PFSK-1 (cell line): Measurements from ENCODE around the gene MBD2.

Experiments
- FOXP2 ChIP-seq: optimal IDR thresholded peaks from 2 replicates; pipeline ENCODE3; 2011; ENCODE audit warnings: borderline replicate concordance, control low read depth, inconsistent platforms; ENCODE audit not compliant: insufficient read depth; ENCODE audit errors: extremely low read length, extremely low read depth
- POLR2AphosphoS5 ChIP-seq: IDR thresholded peaks from 2 replicates; pipeline ENCODE4 v1.6.1; 2012; ENCODE audit warnings: low read depth, mild to moderate bottlenecking, control low read depth, low read length, moderate library complexity
- SIN3A ChIP-seq: IDR thresholded peaks from 2 replicates; pipeline ENCODE4 v1.6.1; 2012; ENCODE audit warnings: mild to moderate bottlenecking, low read length, moderate library complexity, borderline replicate concordance; ENCODE audit not compliant: insufficient read depth
- TAF1 ChIP-seq: IDR thresholded peaks from 2 replicates; pipeline ENCODE4 v1.6.1; 2012; ENCODE audit warnings: low read length, control low read depth, borderline replicate concordance; ENCODE audit not compliant: insufficient read depth
- TF ChIP-seq, protein P1 (sequence below), 2 experiments: IDR thresholded peaks; 2 replicates each; pipeline versions ENCODE4 v1.6.1 to v1.8.0; 2011 to 2012; ENCODE audit warnings: low read depth in 2 of 2, low read length in 2 of 2, control low read depth in 1 of 2, inconsistent platforms in 1 of 2, mild to moderate bottlenecking in 1 of 2, moderate library complexity in 1 of 2; ENCODE audit not compliant: insufficient read depth in 1 of 2

The MBD2 gene

DNA sequence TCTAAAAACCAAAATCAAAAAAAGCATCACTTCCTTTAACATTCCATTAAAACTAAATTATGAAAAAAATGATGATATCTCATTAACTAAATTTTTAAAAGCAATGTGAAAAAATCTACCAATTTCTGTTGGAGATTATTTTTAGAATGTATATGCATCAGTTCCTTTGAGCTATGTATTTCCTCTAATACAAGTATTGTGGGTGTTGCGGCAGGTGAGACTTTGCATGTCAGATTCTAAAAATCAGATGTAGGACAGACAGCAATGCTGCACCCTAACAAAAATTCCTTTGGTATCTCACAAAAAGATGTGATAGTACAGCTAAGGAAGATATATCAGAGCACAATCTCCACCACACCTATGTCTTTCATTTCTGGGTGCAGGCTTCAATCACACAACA lies 6.8 kb downstream of the MBD2 start:
- TF ChIP-seq FOXP2 (no peak), SIN3A (no peak), TAF1 (no peak), POLR2AphosphoS5 (no peak)
- TF ChIP-seq, protein P1, sequence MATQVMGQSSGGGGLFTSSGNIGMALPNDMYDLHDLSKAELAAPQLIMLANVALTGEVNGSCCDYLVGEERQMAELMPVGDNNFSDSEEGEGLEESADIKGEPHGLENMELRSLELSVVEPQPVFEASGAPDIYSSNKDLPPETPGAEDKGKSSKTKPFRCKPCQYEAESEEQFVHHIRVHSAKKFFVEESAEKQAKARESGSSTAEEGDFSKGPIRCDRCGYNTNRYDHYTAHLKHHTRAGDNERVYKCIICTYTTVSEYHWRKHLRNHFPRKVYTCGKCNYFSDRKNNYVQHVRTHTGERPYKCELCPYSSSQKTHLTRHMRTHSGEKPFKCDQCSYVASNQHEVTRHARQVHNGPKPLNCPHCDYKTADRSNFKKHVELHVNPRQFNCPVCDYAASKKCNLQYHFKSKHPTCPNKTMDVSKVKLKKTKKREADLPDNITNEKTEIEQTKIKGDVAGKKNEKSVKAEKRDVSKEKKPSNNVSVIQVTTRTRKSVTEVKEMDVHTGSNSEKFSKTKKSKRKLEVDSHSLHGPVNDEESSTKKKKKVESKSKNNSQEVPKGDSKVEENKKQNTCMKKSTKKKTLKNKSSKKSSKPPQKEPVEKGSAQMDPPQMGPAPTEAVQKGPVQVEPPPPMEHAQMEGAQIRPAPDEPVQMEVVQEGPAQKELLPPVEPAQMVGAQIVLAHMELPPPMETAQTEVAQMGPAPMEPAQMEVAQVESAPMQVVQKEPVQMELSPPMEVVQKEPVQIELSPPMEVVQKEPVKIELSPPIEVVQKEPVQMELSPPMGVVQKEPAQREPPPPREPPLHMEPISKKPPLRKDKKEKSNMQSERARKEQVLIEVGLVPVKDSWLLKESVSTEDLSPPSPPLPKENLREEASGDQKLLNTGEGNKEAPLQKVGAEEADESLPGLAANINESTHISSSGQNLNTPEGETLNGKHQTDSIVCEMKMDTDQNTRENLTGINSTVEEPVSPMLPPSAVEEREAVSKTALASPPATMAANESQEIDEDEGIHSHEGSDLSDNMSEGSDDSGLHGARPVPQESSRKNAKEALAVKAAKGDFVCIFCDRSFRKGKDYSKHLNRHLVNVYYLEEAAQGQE (IDR thresholded peaks at IDR 0.05; ENCODE audit: insufficient read depth in 1 of 2, low read depth in 2 of 2, low read length in 2 of 2), result no peak

DNA sequence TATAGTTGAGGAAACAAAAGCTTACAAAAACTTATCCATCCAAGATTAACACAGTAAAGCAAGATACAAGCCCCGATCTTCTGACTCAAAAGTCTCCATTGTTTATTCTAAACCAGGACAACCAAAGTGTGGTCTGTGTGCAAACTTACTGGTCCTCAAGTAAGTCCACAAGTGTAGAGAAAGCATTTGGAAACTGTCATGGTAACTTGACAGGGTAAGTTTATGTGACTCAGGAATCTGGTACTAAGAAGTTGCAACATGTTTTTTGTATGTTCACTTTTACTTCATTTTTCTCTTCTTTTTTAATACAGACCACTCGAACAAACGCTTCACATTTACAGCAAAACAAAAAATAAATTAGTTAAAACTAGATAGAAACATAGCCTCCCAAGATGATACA lies 9.4 kb downstream of the MBD2 start:
- TF ChIP-seq SIN3A, result no peak
- TF ChIP-seq FOXP2, result no peak
- TF ChIP-seq, protein P1 (IDR thresholded peaks at IDR 0.05; ENCODE audit: insufficient read depth in 1 of 2, low read depth in 2 of 2, low read length in 2 of 2), result no peak
- TF ChIP-seq POLR2AphosphoS5, result no peak
- no peak for TF ChIP-seq TAF1

DNA sequence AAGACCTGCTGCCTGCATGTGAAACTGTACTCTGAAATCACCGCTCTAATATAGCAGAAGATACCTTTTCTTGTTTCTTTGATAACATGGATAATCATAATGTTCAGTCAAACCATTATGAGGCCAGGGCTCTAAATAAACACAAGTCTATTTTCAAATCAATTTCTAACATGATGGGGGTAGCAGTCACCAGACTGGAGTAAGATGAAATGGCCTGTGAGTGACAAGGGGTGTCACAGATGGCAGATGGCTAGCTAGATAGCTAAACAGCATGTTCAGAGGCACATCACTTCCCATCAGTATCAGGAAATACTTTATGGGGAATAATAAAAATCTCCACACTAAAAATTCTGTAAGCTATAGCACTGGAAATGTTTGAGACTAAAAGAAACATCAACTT lies 14.0 kb downstream of the MBD2 start:
- TF ChIP-seq, protein P1 (IDR thresholded peaks at IDR 0.05; ENCODE audit: insufficient read depth in 1 of 2, low read depth in 2 of 2, low read length in 2 of 2), result no peak
- TF ChIP-seq SIN3A (no peak), FOXP2 (no peak), TAF1 (no peak), POLR2AphosphoS5 (no peak)

DNA sequence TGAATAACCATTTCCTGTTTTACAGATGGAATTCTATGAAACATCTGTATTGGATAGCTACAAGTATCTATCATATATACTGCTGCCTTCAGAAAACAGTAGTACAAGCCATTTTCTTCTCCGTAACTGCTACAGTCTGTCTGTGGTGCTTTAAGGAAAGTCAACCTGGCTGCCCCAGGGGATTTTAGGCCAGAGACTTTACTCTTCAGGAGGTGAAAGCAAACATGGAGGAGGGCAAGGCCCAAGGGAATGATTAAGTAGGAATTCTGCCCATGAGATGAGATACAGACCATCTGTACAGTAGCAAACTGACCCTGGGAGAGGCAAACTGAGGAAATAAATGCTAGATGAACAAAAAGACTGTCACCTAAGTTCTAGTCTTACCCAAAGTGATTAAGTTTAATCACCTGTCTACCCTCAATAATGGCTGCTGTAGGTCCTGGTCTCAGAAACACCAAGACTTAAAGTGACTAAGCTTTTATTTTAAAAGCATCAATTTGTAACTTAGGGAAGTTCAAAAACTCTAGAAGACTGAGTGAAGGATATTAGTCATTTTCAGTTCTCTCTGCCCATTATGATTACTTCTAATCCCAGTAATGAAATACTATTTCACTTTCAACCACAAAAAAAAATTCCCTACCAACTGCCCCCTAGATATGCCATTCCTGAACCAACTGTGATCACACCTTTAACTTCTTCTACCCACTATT lies 14.8 kb downstream of the MBD2 start:
- TF ChIP-seq TAF1, result no peak
- TF ChIP-seq SIN3A, result no peak
- TF ChIP-seq POLR2AphosphoS5, result no peak
- no peak for TF ChIP-seq FOXP2
- TF ChIP-seq, protein P1 (IDR thresholded peaks at IDR 0.05; ENCODE audit: insufficient read depth in 1 of 2, low read depth in 2 of 2, low read length in 2 of 2), result no peak

DNA sequence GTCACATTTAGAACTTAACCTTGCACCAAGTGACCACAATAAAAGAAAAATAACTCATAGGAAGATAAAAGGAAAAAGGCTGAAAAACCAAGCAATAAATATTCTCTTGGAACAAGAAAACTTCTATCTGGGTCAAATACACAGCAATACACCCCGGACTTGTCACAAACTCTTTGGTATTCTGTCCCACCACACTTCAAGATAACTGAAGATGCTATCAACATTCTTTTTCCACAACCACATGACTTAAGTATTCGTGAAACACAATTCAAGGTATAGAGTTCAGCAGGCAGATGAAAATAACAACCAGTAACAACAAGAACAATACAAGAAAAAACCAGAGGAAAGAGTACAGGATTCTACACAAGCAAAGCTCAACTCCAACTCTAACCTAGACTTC lies 18.0 kb downstream of the MBD2 start:
- TF ChIP-seq POLR2AphosphoS5 (no peak), FOXP2 (no peak), TAF1 (no peak), SIN3A (no peak)
- TF ChIP-seq, protein P1 (IDR thresholded peaks at IDR 0.05; ENCODE audit: insufficient read depth in 1 of 2, low read depth in 2 of 2, low read length in 2 of 2), result no peak
